Lower lobe of right lung (tissue), 2 donors: ENCODE measurements around the gene RB1. TPM values are rescaled to one million over a fixed set of nuclear protein-coding genes. Genes with fewer than 3 reads are reported as not detected.
A peak's percentile ranks its signal among the peaks of the same experiment; 100 is the strongest.

ENCODE experiments used
- ATAC-seq, 2 donors: fragments of 200-7000 bp; cut with Tn5 transposase; one replicate each; pipeline ENCODE4 v1.9.1; 2020 to 2022; ENCODE audit warnings: mild to moderate bottlenecking in 2 of 2, moderate library complexity in 2 of 2
- DNase-seq: peaks from one replicate; pipeline ENCODE4 v3.0.0-alpha.2; 2020
- H3K27ac ChIP-seq: fragments of 200-600 bp; one replicate; pipeline ENCODE4 v1.8.0; 2022
- H3K27me3 ChIP-seq: fragments of 200-600 bp; one replicate; pipeline ENCODE4 v1.8.0; 2022; ENCODE audit warnings: low read depth
- H3K36me3 ChIP-seq: fragments of 200-600 bp; one replicate; pipeline ENCODE4 v1.8.0; 2022; ENCODE audit warnings: mild to moderate bottlenecking
- H3K4me1 ChIP-seq: fragments of 200-600 bp; one replicate; pipeline ENCODE4 v1.8.0; 2022
- H3K4me3 ChIP-seq: fragments of 200-600 bp; one replicate; pipeline ENCODE4 v1.8.0; 2022; ENCODE audit warnings: mild to moderate bottlenecking
- H3K9me3 ChIP-seq: fragments of 200-600 bp; one replicate; pipeline ENCODE4 v1.8.0; 2022
- CTCF ChIP-seq: fragments of 200-600 bp; IDR thresholded peaks from one replicate; pipeline ENCODE4 v1.8.0; 2022; ENCODE audit warnings: antibody characterized with exemption, mild to moderate bottlenecking
- intact Hi-C: fragments of 100-400 bp; cut with DNase I; formaldehyde crosslinking; loops from one replicate; pipeline ENCODE4 v1.11.0; 2022
- total RNA-seq: library from RNA; stranded (reverse); fragmentation: NEBNext Ultra II Directional; extraction: Animal tissue kit (Norgen Biotek cat#: 25700); gene quantifications from one replicate; pipeline ENCODE4 v1.2.1, GENCODE V29; 2021
- donor health status: DM: no; HTN: yes; CAD: no; lungs with severe emphysema.

RB1 gene
- total RNA-seq, 1 donor from 2014 or later = 38.1 TPM

GRCh38 chr13:48405875-48406274 lies 102.3 kb downstream of the RB1 start:
- Histone ChIP-seq H3K27me3 (no peaks in the 10 kb centered on the region), H3K4me1 (peaks cover 57% of the 10 kb centered on the region), H3K36me3 (no peaks in the 10 kb centered on the region), H3K27ac (no peak overlapping the region), H3K4me3 (no peak overlapping the region), H3K9me3 (no peaks in the 10 kb centered on the region)
- no peak for TF ChIP-seq CTCF
- intact Hi-C loops = no loop called here
- ATAC-seq = no peak
- no peak for DNase-seq

GRCh38 chr13:48410199-48410598 lies 106.6 kb downstream of the RB1 start:
- Histone ChIP-seq H3K4me1 (peaks cover 30% of the 10 kb centered on the region), H3K27me3 (no peaks in the 10 kb centered on the region), H3K9me3 (no peaks in the 10 kb centered on the region), H3K4me3 (peak overlapping the region; percentile 59), H3K27ac (peak overlapping the region; percentile 9), H3K36me3 (no peaks in the 10 kb centered on the region)
- intact Hi-C loops = no loop called here
- DNase-seq (no peak), ATAC-seq (no peak)
- no peak for TF ChIP-seq CTCF

GRCh38 chr13:48411147-48411794 lies 107.7 kb downstream of the RB1 start:
- TF ChIP-seq CTCF = no peak
- ATAC-seq (no peak), DNase-seq (no peak)
- no peaks in the 10 kb centered on the region for H3K27me3 ChIP-seq
- peaks cover 22% of the 10 kb centered on the region for H3K4me1 ChIP-seq
- no peaks in the 10 kb centered on the region for H3K9me3 ChIP-seq
- H3K36me3 ChIP-seq = no peaks in the 10 kb centered on the region
- peak overlapping the region; percentile 59 for H3K4me3 ChIP-seq
- intact Hi-C loops = no loop called here
- peak overlapping the region; percentile 83 for H3K27ac ChIP-seq

GRCh38 chr13:48411841-48412531 lies 108.4 kb downstream of the RB1 start:
- peak; percentile 41 to 77 for ATAC-seq
- intact Hi-C loops = no loop called here
- H3K9me3 ChIP-seq = no peaks in the 10 kb centered on the region

GRCh38 chr13:48412881-48413351 lies 109.4 kb downstream of the RB1 start, which contains the start of gene LPAR6:
TSS of gene LPAR6 (minus strand) at chr13:48413113. CDS start at chr13:48412423, 690 bp downstream.
- no peak for TF ChIP-seq CTCF
- DNase-seq (no peak), ATAC-seq (peak; percentile 64 to 88)
- Histone ChIP-seq H3K27me3 (no peaks in the 10 kb centered on the region), H3K9me3 (no peaks in the 10 kb centered on the region), H3K4me1 (peaks cover 22% of the 10 kb centered on the region), H3K36me3 (no peaks in the 10 kb centered on the region), H3K27ac (peak within 1 kb of the TSS; percentile 83), H3K4me3 (peak within 1 kb of the TSS; percentile 59)
- intact Hi-C loops = no loop called here

More at GRCh38 chr13:48411841-48412531, 108.4 kb downstream of the RB1 start:
- DNase-seq = no peak
- Histone ChIP-seq H3K4me3 (peak overlapping the region; percentile 59), H3K36me3 (no peaks in the 10 kb centered on the region), H3K27ac (peak overlapping the region; percentile 83), H3K4me1 (peaks cover 22% of the 10 kb centered on the region), H3K27me3 (no peaks in the 10 kb centered on the region)
- no peak for TF ChIP-seq CTCF
